Liver (tissue), 3 donors: ENCODE data around the gene ECEL1.
"Not testable (repeated sequence)": the region's sequence is repeated elsewhere in the genome, so short reads cannot be mapped to it uniquely, and the experiment has no call there.

Experiments used
- RAD21 ChIP-seq, 2 donors: IDR thresholded peaks; 2 replicates each; pipeline ENCODE4 v1.6.1; 2016; ENCODE audit warnings: antibody characterized with exemption in 2 of 2, mild to moderate bottlenecking in 2 of 2
- SP1 ChIP-seq: IDR thresholded peaks from 2 replicates; pipeline ENCODE4 v1.6.1; 2018; ENCODE audit warnings: antibody characterized with exemption, mild to moderate bottlenecking
- YY1 ChIP-seq: IDR thresholded peaks from 2 replicates; pipeline ENCODE4 v1.6.1; 2016; ENCODE audit warnings: antibody characterized with exemption, mild to moderate bottlenecking
- TF ChIP-seq, protein P1 (sequence below): fragments of 150-350 bp; IDR thresholded peaks from 2 replicates; pipeline ENCODE4 v1.5.1; 2017; ENCODE audit warnings: improper control_type of control experiment, low read depth, low read length; ENCODE audit not compliant: missing input control
- donor health status: healthy.
- donor health status: healthy.

DNA sequence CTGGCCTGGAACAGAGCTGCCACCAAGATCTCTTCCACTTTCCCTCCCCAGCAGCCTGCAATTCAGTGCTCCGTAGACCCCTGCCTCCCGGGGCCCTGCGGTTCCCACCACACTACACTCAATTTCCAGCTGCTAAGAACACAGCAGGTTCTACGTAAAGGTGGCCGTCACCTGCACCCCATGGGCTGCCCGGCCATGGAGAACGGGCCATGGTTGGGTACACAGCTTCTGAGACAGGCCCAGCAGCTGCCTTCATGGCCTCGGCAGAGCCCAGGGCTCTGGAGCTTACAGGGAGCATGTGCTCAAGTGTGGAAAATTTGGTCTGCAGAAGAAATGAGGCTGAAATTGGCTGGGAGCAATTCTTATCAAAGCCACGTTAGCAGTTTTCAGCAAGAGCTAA lies 54.0 kb downstream of the ECEL1 start:
- TF ChIP-seq SP1; YY1; RAD21 (IDR thresholded peaks at IDR 0.05): not testable (repeated sequence)
- TF ChIP-seq, protein P1, sequence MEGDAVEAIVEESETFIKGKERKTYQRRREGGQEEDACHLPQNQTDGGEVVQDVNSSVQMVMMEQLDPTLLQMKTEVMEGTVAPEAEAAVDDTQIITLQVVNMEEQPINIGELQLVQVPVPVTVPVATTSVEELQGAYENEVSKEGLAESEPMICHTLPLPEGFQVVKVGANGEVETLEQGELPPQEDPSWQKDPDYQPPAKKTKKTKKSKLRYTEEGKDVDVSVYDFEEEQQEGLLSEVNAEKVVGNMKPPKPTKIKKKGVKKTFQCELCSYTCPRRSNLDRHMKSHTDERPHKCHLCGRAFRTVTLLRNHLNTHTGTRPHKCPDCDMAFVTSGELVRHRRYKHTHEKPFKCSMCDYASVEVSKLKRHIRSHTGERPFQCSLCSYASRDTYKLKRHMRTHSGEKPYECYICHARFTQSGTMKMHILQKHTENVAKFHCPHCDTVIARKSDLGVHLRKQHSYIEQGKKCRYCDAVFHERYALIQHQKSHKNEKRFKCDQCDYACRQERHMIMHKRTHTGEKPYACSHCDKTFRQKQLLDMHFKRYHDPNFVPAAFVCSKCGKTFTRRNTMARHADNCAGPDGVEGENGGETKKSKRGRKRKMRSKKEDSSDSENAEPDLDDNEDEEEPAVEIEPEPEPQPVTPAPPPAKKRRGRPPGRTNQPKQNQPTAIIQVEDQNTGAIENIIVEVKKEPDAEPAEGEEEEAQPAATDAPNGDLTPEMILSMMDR = not testable (repeated sequence)
